ENCODE data around the gene PRR7.

DNA sequence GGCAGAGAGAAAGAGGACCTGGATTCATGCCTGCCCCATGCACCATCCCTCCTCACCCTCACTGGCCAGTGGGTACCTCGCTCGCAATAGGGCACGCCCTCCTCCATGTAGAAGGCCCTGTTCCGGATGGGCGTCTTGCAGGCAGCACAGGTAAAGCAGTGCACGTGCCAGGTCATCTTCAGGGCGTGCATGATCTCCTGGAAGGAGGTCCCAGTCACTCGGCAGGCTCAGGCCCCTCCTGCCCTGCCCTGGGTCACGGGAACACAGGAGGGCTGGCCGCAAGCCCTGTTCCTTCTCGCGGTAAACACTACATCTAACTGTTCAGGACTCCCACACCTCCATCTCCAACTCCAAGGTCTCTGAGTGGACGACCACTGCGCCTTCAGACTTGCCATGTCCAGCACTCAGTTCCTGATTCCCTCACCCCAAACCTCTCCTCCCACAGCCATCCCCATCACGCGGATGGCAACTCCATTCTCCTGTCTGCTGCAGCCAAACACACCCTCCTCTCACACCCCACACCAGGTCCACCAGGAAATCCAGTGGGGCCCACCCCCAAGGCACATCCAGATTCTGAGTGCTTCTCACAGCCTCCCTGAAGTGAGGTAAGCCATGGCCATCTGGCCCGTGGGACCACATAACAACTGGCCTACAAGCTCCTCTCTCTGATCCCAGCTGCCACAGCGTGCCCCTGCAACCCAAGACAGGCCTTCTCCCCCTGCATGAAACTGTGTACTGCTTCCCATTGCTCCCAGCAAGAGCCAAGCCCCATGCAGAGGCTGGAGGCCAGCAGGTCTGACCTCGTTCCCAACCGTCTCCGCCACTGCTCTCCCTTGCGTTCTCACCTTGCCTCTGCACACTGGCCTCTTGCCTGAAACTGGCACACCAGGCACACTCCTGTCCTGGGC lies 37.6 kb downstream of the PRR7 start:
- TF ChIP-seq POLR2A (IDR thresholded peaks at IDR 0.05; ENCODE audit: low read depth, low read length) (peak; percentile 57), POLR2AphosphoS5 (IDR thresholded peaks at IDR 0.05; ENCODE audit: low read depth, low read length) (peak; percentile 54)
